SK-N-MC (cell line): ENCODE results near the gene GPC5.

Source experiments
- EZH2 ChIP-seq: fragments of 200-600 bp; sonication (generic); IDR thresholded peaks from one replicate; pipeline ENCODE4 v1.6.1; 2017; ENCODE audit warnings: antibody characterized with exemption
- FOXP2 ChIP-seq: optimal IDR thresholded peaks from 2 replicates; pipeline ENCODE3; 2011; ENCODE audit warnings: mild to moderate bottlenecking, moderate library complexity; ENCODE audit not compliant: insufficient read depth; ENCODE audit errors: extremely low read length, control extremely low read depth
- POLR2AphosphoS5 ChIP-seq: IDR thresholded peaks from 2 replicates; pipeline ENCODE4 v1.6.1; 2012; ENCODE audit warnings: mild to moderate bottlenecking, low read depth, low read length, borderline replicate concordance

- TF ChIP-seq EZH2 (no peak), POLR2AphosphoS5 (no peak), FOXP2 (no peak)
Observed at GRCh38 chr13:92377396-92377795, 979.0 kb downstream of the GPC5 start.
